GM18858 (cell line): ENCODE data around the gene TDRD3.
A peak's percentile ranks its signal among the peaks of the same experiment; 100 is the strongest.

Experiments
- ATAC-seq: cut with Tn5 transposase; IDR thresholded peaks from one replicate; pipeline ENCODE4 v1.9.1; 2021; ENCODE audit not compliant: unreplicated experiment

TDRD3 gene

DNA sequence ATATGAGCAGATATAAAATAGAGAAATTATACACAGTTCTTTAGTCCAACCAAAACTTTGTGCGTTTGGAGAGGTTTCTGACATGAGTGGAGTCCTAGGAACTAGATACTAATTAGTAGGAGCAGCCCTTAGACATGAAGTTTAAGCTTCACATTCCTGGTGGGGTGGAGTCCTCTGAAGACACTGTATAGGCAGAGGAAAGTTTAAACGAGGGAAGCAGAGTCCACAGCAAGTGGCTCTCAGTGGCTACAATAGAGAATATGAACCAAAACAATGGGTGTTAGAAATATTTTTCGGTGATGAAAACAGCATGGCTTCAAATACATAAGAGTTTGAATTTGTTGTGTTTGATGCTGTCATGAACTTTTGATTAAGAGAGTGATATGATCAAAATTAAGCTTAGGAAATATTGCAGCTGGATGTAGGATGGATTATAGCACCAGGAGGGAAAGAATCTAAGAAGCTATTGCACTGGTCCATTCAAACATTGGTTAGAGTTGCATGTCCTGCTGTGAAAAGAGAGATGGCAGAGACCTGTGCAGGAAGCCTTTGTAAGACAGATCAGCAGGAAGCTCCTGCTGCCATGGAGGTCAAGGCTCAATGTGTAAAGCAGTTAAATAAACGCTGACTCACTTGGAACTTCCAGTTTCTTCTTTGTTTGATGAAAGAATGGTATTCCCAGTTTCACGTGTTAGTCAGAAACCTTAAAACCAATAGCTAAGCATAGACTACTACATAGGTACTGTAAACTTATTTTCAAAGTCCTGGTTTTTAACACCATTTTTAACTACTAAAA is 175.2 kb downstream of the TDRD3 start:
- ATAC-seq = no peak

DNA sequence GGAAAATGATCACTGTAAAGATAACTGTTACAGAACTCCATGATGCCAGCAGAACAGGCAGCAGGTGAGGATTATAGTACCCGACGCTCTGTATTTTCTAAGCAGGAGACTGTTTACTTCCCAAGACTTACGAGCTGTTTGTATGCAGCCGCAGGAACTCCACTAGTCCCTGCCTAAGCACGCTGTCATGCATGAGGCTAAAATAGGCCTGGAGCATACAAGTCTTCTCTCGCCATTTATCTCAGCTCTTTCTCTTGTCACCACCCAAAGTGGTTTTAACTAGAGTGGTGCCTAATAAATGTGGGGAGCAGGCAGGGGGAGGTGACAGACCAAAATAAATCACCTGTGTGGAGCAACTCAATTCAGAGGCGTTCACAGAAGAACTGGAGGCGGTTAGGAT is 175.8 kb downstream of the TDRD3 start:
- ATAC-seq = no peak

DNA sequence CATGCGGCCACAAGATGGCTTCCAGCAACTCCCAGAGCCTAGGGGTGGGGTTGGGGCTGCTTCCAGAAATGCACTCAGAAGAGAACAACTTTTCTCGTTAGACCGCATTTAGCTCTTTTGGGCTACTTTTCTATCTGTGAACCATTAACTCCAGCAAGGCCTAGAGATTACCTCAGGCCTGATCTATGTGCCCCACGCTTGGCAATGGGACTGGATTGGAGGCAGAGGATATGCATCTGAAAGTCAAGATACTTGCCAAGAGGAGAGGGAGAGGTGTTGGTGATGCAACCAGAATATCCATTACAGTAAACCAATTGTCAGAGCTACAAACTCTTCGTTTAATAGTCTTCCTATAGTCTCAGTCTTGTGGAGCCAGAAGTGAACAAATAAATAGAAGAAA is 177.7 kb downstream of the TDRD3 start:
- no peak for ATAC-seq

DNA sequence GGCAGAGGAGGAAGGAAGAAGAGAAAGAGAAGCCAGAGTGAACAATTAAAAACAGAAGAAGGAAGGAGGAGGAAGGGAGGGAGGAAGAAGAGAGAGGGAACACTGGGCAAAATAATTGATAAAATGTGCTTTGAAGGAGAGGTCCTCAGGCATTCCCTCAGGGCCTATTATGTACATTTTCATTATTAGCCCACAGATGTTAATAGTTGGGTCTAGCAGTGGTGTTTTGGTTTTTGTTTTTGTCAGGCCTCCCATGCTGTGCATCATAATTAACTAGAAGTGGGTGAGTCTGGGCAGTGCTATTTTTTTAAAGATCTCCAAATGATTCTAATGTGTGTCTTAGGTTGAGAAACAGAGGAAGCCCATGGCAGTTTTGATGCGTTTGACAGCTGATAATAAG is 178.1 kb downstream of the TDRD3 start:
- no peak for ATAC-seq

DNA sequence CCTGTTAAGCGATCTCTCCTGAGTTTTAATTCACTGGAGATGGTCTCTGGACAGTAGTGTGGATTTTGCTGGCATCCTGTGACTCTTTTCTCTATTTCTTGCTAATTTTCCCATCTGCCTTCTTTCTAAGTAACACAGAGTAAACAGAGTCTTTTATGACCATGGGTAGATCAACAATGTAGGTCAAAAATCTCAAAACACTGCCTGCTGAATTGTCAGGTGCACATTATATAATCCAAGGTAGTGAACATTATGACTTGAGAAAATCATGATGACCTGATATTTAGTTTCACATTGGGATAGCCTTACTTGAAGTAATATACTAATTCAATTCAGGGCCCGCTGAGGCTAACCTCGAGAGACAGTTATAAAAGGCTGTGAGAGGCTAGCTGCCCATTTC is 180.7 kb downstream of the TDRD3 start:
- ATAC-seq = no peak

DNA sequence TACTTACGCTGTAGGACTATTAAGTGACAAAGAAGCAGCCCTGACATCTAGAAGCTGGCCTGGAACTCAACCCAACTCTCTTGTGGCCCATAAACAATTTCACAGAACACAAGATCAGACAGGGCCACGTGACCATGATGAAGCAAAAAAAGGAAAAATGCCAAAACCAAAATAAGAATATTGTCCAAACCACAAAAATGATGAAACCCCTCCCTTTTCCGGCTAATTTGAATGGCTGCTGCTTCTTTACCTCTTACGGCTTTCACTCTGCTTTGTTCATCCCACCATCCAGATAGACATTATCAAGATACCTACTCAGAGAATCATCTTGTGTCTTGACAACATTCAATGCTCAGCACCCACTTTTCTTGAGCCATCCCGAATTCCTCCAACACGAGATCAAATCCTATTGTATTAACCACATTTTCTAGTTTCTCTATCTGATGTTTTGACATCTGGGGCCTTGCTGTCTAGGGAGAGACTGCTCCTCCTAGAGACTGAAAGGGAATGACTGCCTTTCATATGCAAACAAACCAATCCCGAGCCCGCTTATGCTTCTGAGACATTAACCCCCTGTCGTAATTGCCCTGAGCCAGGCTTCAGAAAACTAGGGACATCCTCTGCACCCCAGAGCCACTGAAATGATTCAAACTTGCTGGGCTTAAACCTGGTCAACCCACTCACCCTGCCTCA is 186.3 kb downstream of the TDRD3 start:
- ATAC-seq = no peak

DNA sequence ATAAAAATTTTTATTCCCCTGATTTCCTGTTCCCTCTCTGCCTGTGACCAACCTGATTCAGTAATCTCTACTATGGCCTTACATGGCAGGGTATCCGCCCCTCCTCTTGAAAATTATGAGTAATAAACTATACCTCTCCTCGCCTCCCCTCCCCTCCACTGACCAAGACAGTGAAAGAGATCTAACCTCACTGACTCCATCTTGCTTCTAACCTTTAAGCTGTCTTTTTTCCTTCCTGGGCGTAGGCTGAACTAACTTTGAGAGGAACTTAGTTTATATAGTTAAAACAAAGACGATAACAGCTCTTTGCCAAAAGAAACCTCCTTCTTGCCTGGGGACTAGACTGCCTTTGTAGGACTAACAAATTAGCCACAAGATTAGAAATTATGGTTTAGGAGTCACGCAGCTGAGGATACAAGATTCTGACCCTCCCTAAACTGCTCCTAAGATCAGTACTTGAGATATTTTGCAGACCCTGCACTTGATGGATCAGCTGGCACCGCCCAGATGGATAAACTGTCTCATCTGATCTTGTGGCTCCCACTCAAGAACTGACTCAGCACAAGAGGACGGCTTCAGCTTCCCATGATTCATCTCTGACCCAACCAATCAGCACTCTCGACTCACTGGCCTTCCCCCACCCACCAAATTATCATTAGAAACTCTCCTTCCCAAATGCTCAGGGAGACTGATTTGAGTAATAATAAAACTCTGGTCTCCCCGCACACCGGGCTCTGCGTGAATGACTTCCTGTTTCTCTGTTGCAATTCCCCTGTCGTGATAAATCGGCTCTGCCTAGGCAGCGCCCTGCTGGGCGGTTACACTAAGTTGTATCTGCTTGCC is 187.1 kb downstream of the TDRD3 start:
- ATAC-seq = no peak

DNA sequence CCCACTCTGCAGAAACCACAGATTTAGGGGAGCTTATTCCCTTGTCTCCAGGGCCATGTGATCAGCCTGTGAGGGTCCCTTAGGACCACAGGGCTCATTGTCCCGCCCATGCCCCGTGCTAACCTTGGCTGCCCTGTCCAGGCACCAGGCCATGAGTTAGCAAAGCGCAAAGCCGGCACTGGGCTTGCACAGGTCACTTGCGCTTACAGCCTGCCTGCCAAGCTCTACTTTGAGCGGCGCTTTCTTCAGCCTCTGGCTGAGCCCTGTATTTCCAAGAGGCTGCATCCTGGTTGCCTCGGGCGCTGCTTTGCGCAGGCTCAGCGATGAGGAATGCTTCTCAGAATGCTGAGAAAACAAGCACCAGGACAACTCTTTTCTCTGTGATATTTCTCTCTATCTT is 188.0 kb downstream of the TDRD3 start:
- ATAC-seq = no peak

DNA sequence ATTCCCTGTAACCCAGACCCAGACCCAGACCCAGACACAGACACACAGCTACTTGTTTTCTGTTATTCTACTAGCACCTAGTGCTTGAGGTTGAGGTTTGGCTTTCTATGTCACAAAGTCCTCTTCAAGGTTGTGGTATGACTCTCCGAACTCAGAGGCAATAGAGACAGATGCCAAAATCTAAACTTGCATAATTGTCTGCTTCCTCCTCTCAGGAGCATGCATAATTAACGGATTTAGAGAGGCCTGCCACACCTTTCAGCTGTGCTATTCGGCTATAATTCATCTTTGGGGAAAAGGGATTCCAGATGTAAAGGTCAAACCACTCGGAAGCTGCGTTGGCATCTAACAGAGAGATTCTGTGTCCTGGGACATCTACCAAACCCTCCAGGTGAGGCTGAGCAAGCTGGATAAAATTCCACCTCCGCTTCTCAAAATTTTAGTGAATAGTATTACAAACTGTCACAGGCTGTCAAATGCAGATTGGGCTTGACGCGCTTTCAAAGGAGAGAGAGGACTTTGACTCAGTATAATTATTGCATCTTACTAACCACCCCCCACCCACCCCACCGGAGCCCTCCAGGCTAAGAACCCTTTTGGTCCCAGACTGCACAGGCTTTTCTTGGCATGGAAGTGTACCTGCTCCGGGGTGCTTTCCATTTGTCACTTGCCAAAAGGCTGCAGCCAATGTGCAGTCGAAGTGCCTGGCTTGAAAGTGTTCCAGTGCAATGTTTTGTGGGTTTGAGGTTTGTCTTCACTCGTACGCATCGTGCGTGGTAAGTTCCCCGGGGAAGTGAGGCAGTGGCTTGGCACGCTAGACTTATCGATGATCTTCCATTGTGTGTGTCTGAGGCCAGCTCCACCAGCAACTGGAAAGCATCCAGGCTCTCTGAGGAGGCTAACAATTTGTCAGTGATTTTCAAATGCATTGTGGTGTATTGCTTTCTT is 194.1 kb downstream of the TDRD3 start:
- peak; percentile 55 for ATAC-seq

DNA sequence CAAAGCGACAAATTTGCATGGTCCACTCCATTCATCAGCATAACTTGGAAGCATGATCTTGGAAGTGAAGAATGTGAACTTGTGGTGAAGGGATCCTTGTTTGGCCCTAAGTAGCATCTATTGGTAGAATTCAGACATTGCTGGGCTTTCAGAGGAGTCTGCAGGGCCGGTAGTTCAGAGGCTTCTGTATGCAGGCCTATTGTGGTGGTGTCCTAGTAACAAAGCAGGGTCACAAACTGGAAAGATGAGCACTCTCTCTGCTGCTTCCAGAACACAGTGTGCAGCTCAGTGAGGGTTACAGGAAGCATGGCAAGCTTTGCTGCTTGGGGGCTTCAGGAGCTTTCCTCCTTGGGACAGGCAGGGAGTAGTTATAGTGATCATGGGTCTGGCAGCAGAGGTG is 206.0 kb downstream of the TDRD3 start:
- no peak for ATAC-seq

DNA sequence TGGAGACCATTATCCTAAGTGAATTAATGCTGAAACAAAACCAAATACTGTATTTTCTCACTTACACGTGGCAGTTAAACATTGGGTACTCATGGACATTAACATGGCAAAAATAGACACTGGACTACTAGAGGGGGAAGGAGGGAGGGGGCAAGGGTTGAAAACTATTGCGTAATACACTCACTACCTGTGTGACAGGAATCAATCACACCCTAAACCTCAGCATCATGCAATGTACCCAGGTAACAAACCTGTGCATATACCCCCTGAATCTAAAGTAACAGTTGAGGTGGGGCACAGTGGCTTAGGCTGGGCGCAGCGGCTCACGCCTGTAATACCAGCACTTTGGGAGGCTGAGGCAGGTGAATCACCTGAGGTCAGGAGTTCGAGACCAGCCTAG is 207.0 kb downstream of the TDRD3 start:
- no peak for ATAC-seq

DNA sequence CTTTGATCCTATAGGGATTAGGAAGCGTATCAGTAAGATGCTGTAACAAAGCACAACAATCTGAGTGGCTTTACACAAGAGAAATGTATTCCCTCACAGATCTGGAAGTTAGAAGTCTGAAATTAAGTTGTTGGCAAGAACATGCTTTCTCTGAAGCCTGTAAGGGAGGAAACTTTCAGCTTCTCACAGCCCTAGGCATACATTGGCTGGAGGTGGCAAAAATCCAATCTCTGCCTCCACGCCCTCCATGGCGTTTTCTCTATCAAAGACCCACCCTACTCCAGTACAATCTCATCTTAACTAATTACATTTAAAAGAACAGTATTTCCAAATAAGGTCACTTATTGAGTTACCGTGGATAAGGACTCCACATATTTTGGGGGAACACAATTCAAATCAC is 211.9 kb downstream of the TDRD3 start:
- ATAC-seq = no peak

DNA sequence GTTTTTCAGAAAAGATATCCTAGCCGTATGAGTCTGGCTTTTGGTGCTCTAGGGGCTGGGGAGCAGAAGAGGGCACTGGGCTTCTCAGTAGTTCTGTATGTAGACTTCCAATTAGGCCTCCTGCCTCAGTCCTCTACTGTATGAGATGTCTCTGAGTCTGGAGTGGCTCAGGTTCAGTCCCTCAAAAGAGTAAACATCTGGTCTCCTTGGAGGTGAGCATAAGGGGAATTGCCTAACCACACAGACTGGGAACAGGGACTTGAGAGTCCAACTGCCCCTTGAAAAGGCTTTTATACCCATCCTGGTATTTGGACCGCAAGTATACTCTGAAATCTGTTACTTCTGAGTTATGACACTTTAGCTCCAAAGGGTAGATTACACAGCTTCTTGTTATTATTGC is 214.5 kb downstream of the TDRD3 start:
- ATAC-seq = no peak

DNA sequence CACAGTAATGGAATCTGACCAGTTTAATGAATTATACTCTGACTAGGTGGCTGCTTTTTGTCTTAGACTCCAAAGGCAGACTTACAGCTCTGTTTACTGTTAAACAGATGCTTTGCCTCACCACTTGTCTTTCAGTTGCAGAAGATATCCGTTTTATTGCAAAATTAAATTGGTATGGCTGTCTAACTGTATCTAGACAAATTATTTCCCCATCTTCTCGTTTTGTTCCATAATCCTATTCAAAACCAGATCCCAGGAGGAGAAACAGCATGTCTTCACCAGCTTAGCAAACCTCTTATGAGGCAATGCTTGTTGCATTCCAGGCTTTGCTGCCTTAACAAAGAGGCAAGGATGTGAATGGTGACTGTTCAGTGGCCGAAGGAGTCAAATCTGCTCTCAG is 215.6 kb downstream of the TDRD3 start:
- ATAC-seq = no peak

DNA sequence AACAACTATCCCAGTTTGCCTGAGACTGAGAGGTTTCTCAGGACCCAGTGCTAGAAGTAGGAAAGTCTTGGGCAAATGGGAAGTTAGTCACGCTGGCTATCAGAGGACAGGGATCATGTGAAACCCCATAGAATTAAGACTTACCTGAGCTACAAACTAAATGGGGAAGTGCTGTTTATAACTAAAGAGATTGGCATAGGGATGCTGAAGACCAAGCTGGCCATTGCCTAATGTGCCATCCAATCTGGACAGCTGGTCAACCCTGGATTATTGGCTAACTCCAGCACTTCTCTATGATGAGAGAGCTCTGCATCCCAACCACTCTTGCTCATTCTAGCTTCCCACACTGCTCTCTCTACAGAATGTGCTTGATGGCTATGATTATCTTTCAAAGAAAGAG is 216.1 kb downstream of the TDRD3 start:
- no peak for ATAC-seq

DNA sequence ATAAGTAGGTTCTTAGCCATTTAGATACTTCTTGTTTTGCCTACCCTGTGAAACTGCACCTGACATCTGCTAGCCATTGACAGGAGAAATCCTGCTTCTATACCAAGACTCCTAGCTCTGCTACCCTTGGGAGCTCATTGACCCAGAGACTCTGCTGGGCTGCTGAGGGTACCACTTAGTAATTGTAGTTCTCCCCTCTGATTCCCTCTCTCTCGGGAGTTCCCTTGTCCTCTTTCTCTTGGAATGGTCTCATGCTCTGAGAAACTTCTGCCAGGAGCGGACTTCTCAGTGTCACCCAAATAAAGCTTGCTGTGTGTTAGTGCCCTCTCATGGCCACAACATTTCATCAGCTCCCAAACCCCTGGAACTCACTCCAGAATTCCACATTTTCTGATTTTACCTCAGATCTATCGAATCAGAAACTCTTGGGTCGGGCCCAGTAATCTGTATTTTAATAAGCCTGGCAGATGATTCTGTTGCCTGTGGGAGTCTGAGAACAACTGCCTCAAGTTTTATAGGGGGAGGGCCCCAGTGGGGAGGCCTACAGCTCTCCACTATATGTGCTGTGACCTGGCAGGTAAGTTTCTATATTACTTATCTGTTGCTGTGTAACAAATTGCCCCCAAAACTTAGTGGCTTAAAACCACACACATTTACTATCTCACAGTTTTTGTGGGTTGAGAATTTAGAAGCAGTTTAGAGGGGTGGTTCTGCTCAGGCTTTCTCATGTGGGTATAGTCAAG is 221.1 kb downstream of the TDRD3 start:
- no peak for ATAC-seq

DNA sequence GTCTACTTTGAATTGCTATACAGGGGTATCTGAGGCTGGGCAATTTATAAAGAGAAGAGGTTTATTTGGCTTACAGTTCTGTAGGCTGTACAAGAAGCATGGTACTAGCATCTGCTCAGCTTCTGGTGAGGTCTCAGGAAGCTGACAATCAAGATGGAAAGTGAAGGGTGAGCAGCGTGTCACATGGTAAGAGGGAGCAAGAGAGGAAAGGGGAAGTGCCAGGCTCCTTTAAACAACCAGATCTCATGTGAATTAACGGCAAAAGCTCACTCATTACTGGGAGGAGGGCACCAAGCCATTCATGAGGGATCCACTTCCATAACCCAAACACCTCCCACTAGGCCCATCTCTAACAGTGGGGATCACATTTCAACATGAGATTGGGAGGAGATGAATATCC is 222.4 kb downstream of the TDRD3 start:
- no peak for ATAC-seq

DNA sequence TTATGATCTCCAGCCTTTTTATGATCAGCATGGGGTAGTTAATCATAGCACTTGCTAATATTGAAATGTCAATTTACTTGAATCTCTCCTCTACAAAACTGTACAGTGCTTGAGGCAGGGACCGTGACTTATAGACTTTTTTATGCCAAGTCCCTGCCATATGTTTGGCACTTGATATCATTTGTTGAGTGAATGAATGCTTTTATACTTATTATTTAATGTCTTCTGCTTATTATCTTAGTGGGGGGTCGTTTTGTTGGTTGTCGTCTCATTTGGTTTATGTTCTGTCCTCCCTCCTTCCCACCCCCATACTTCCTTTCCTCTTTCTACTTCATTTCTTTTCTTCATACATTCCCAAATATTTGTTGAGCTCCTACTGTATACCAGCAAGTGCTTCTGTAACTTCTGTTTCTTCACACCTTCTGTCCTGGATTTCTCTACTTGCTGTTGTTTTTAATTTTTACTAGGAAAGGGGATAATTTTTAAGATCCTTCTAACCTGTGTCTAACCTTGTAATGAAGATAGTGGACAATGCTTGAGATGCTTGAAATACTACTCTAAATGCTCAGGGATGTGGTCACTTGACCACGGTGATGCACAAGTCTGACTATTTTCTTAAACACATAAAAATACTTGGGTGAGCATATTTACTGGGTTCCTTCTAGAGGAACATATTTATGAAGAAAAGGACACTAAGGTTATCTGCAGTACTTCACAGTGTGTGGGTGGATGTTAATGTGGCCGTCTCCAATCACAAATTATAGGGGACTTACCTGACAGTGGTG is 223.8 kb downstream of the TDRD3 start:
- ATAC-seq = no peak

DNA sequence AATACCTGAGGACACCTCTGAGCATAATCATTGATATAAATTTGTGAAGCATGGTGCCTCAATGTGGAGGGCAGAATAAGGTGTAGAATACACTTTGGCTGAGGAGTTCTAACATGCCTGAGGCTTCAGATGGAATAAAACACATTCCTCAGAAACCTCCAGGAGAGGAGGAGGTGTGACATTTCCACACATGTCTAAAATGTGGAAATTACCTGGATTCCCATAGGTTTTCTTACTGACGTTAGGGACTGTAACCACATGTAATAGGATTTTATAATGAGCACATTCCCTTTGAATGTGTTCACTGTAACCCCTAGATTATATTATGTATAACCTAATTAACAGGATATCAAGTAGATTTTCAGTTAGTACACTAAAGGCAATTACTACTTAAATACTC is 226.1 kb downstream of the TDRD3 start:
- ATAC-seq = no peak
